ENCODE data around the gene PPM1E.
A peak's percentile ranks its signal among the peaks of the same experiment; 100 is the strongest.

Gene PPM1E

GRCh38 chr17:59000022-59000421 lies 244.4 kb downstream of the PPM1E start:
- DNase-seq = no peak

GRCh38 chr17:59001158-59001814 lies 245.6 kb downstream of the PPM1E start:
- peak; percentile 51 to 81 for DNase-seq

DNA sequence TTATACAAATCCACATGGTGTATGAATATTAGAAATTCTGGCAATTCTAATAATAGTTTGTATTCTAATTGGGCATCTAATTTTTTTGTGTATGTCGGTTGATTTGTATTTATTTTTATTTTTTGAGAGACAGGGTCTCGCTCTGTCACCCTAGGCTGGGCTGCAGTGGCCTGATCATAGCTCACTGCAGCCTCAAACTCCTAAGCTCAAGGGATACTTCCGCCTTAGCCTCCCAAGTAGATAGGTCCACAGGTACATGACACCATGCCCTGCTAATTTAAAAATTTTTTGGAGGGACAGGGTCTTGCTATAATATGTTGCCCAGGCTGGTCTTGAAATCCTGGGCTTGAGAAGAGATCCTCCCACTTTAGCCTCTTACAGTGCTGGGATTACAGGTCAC lies 246.5 kb downstream of the PPM1E start:
- no peak for DNase-seq

GRCh38 chr17:59002848-59003247 lies 247.2 kb downstream of the PPM1E start:
- no peak for DNase-seq

- no peak for DNase-seq
Measured at GRCh38 chr17:59003860-59004259, 248.2 kb downstream of the PPM1E start.

DNA sequence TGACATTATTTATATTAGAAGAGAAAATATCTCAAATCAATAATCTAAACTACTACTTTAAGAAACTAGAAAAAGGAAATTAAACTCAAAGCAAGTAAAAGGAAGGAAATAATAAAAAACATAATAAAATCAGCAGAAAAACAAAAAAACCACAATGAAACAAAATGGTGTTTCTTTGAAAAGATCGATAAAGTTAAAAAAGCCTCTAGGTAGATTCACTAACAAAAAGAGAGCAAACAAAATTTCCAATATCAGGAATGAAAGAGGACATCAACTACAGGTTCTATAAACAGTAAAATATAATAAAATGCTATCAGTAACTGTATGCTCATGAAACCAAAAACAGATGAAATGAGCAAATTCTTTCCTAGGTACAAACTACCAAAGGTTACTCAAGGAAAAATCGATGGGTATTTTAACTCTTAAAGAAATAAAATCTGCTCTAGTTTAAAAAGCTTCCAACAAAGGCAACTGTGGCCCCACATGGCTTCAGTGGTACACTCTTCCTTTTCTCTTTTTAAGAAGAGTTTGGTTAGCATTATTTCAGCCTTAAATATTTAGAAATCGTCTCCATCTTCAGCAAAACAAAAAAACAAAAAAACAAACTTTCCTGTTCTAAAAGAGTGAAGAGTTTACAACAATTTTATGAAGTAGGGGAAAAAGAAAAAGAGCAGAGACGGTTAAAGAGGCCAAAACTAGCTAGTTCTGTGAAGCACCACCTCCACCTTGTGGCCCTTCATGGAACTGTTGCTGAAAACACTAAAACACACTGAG lies 248.9 kb downstream of the PPM1E start:
- DNase-seq = peak; percentile 55 to 57

DNA sequence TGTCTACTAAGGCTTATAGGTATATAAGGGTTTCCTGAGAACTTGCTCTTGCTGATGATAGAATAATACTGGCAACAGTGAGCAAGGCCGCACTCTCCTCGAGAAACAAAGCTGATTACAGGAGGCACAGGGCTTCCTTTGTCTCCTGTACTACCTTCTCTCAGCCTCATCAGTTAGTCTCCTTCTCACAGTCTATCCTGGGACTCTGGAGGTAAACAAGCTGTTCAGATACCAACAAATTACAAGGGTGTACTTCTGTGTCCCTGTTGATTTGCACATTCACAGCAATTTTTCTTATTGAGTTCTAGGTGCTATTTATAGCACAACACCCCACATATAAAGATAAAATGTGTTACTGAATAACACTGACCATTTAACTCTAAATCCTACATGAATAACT lies 252.3 kb downstream of the PPM1E start:
- no peak for DNase-seq

- no peak for DNase-seq
Measured at GRCh38 chr17:59008737-59009136, 253.1 kb downstream of the PPM1E start.

GRCh38 chr17:59010026-59010425 lies 254.4 kb downstream of the PPM1E start:
- no peak for DNase-seq

GRCh38 chr17:59011975-59012374 lies 256.3 kb downstream of the PPM1E start:
- DNase-seq = no peak

- DNase-seq = no peak
Measured at GRCh38 chr17:59018019-59018418, 262.4 kb downstream of the PPM1E start.

- DNase-seq = no peak
Measured at GRCh38 chr17:59024916-59025315, 269.3 kb downstream of the PPM1E start.

GRCh38 chr17:59026176-59026939 lies 270.7 kb downstream of the PPM1E start:
- no peak for DNase-seq

GRCh38 chr17:59027750-59028149 lies 272.1 kb downstream of the PPM1E start:
- no peak for DNase-seq

DNA sequence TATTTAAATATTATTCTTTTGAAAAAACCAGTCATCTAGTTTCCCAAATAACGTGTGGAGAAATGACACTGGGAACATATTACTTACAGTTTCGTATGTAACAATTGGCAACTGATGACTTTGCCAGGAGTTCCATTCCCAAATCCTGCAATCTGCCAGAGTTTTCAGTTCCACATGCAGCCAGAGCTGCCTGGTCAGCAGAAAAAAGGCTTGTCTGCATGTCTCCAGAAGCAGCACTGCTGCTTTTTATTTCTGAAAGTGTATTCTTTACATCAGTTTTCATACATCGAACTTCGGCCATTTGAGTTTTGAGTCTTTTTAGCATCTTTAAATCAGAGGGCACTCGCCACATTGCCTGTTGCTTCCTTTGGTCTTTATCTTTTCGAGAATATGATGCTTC lies 272.7 kb downstream of the PPM1E start:
- DNase-seq = no peak

DNA sequence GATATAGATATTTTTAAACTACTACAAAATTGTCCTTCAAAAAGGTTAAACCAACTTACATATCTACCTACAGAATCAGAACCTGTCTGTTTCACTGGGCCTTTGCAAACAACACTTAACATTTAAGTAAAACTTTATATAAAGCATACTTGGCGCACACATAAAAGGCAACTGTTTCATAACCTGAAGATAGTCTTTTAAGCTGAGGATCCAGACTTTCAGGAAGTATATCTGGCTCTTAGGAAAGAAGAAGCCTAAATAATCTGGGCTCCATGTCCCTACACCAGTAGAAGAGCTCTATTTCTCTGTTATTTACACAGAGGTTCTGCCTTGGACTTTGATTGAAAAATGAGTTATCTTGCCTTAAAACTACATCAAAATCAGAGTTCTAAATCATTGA lies 275.2 kb downstream of the PPM1E start:
- no peak for DNase-seq

Measured in stimulated activated CD4-positive, alpha-beta T cell treated with anti-CD3 and anti-CD28 coated beads, Interleukin-4, amount 100 ng/mL, for 4 hours (primary cell).